HepG2 (cell line): ENCODE data around the gene CALML6. TPM values are rescaled to one million over a fixed set of nuclear protein-coding genes. Genes with fewer than 3 reads are reported as not detected.

Experiments
- ELF3 ChIP-seq: IDR thresholded peaks from 2 replicates; pipeline ENCODE4 v1.6.1; 2016; ENCODE audit warnings: missing genetic modification reagents, missing compliant biosample characterization
- HNRNPH1 ChIP-seq: fragments of 200-400 bp; formaldehyde crosslinking; optimal IDR thresholded peaks from 2 replicates; pipeline ENCODE3; 2017; ENCODE audit warnings: mild to moderate bottlenecking, low read depth, low read length
- KDM2A ChIP-seq: sonication (generic); formaldehyde crosslinking; IDR thresholded peaks from 2 replicates; pipeline ENCODE4 v1.4.0; 2020; ENCODE audit warnings: low read depth, missing genetic modification reagents, borderline replicate concordance
- NFKBIZ ChIP-seq: IDR thresholded peaks from 2 replicates; pipeline ENCODE4 v1.6.1; 2018; ENCODE audit warnings: missing genetic modification reagents, missing compliant biosample characterization
- PATZ1 ChIP-seq: sonication (generic); formaldehyde crosslinking; IDR thresholded peaks from 2 replicates; pipeline ENCODE4 v1.4.0; 2020; ENCODE audit warnings: missing genetic modification reagents
- PHF20 ChIP-seq: sonication (generic); formaldehyde crosslinking; IDR thresholded peaks from 2 replicates; pipeline ENCODE4 v1.5.0; 2020; ENCODE audit warnings: mild to moderate bottlenecking, missing genetic modification reagents
- POGZ ChIP-seq: sonication (generic); formaldehyde crosslinking; IDR thresholded peaks from 2 replicates; pipeline ENCODE4 v1.4.0; 2020; ENCODE audit warnings: mild to moderate bottlenecking, missing genetic modification reagents
- SNAPC5 ChIP-seq: sonication (generic); formaldehyde crosslinking; IDR thresholded peaks from 2 replicates; pipeline ENCODE4 v1.8.1; 2023; ENCODE audit warnings: mild to moderate bottlenecking, missing genetic modification reagents, borderline replicate concordance
- SOX13 ChIP-seq, 3 experiments: fragments of 450-650 bp in 1 of 3; sonication (generic) in 1 of 3; formaldehyde crosslinking in 1 of 3; IDR thresholded peaks in 2 of 3; conservative IDR thresholded peaks in 1 of 3; 2 replicates each; pipeline versions ENCODE4 v1.5.0 to v1.6.1; 2016 to 2020; ENCODE audit warnings: antibody characterized with exemption in 1 of 3, mild to moderate bottlenecking in 1 of 3, missing compliant biosample characterization in 1 of 3, missing genetic modification reagents in 1 of 3, moderate library complexity in 1 of 3
- TBX2 ChIP-seq: sonication (generic); formaldehyde crosslinking; IDR thresholded peaks from 2 replicates; pipeline ENCODE4 v1.5.0; 2020; ENCODE audit warnings: missing genetic modification reagents, mild to moderate bottlenecking, borderline replicate concordance
- XBP1 ChIP-seq: sonication (generic); formaldehyde crosslinking; IDR thresholded peaks from 2 replicates; pipeline ENCODE4 v1.5.0; 2020; ENCODE audit warnings: missing genetic modification reagents
- ZMYM4 ChIP-seq: sonication (generic); formaldehyde crosslinking; IDR thresholded peaks from 2 replicates; pipeline ENCODE4 v1.8.1; 2023; ENCODE audit warnings: mild to moderate bottlenecking, missing genetic modification reagents
- ZNF260 ChIP-seq: sonication (generic); formaldehyde crosslinking; IDR thresholded peaks from 2 replicates; pipeline ENCODE4 v1.4.0; 2020; ENCODE audit warnings: missing genetic modification reagents, low read depth, mild to moderate bottlenecking, borderline replicate concordance
- ZNF280B ChIP-seq: sonication (generic); formaldehyde crosslinking; IDR thresholded peaks from 2 replicates; pipeline ENCODE4 v1.5.0; 2020; ENCODE audit warnings: missing genetic modification reagents, mild to moderate bottlenecking, borderline replicate concordance
- ZNF33A ChIP-seq: sonication (generic); formaldehyde crosslinking; IDR thresholded peaks from 2 replicates; pipeline ENCODE4 v1.5.1; 2020; ENCODE audit warnings: missing genetic modification reagents, mild to moderate bottlenecking, moderate library complexity, borderline replicate concordance
- ZNF354B ChIP-seq: sonication (generic); formaldehyde crosslinking; IDR thresholded peaks from 2 replicates; pipeline ENCODE4 v1.8.0; 2022; ENCODE audit warnings: mild to moderate bottlenecking, missing genetic modification reagents
- ZNF432 ChIP-seq: sonication (generic); formaldehyde crosslinking; IDR thresholded peaks from 2 replicates; pipeline ENCODE4 v1.5.0; 2020; ENCODE audit warnings: missing genetic modification reagents, mild to moderate bottlenecking, borderline replicate concordance
- ZNF460 ChIP-seq: sonication (generic); formaldehyde crosslinking; IDR thresholded peaks from 2 replicates; pipeline ENCODE4 v1.5.1; 2020; ENCODE audit warnings: missing genetic modification reagents, mild to moderate bottlenecking, borderline replicate concordance
- ZNF570 ChIP-seq: sonication (generic); formaldehyde crosslinking; IDR thresholded peaks from 2 replicates; pipeline ENCODE4 v1.4.0; 2020; ENCODE audit warnings: mild to moderate bottlenecking, missing genetic modification reagents, borderline replicate concordance
- ZNF75D ChIP-seq: sonication (generic); formaldehyde crosslinking; IDR thresholded peaks from 2 replicates; pipeline ENCODE4 v1.8.1; 2023; ENCODE audit warnings: missing genetic modification reagents, mild to moderate bottlenecking, borderline replicate concordance
- ZNF777 ChIP-seq: sonication (generic); formaldehyde crosslinking; IDR thresholded peaks from 2 replicates; pipeline ENCODE4 v1.4.0; 2020; ENCODE audit warnings: missing genetic modification reagents
- ZZZ3 ChIP-seq: sonication (generic); formaldehyde crosslinking; IDR thresholded peaks from 2 replicates; pipeline ENCODE4 v1.4.0; 2020; ENCODE audit warnings: missing genetic modification reagents, mild to moderate bottlenecking, borderline replicate concordance
- polyA plus RNA-seq, 8 experiments: library from polyadenylated mRNA; depleted of rRNA in 3 of 8; stranded (reverse) in 7 of 8; unstranded in 1 of 8; fragments of >200 nt; fragmentation: Illumina TruSeq in 4 of 8; extraction: Trizol in 4 of 8; gene quantifications; 2 replicates each; pipeline versions ENCODE4 v1.2.1 to v1.2.3, GENCODE V29; 2011 to 2016; ENCODE audit warnings: low read depth in 4 of 8, missing spikeins in 1 of 8, mixed read lengths in 1 of 8; ENCODE audit not compliant: insufficient read depth in 1 of 8
- total RNA-seq, 5 experiments: library from RNA; depleted of rRNA; stranded (reverse); fragments of >200 nt; fragmentation: Illumina TruSeq; extraction: Trizol; gene quantifications; 2 replicates each; pipeline ENCODE4 v1.2.3, GENCODE V29; 2016; ENCODE audit warnings: low read depth in 1 of 5
- TF ChIP-seq, protein P1 (sequence below): sonication (generic); formaldehyde crosslinking; IDR thresholded peaks from 2 replicates; pipeline ENCODE4 v1.9.0; 2022; ENCODE audit warnings: low read depth, missing genetic modification reagents

CALML6 gene
- total and polyA plus RNA-seq, 2 of the 13 experiments (the other 11 are each of a cell fraction or from before 2014, with no cell fraction given): 0.11 to 0.12 TPM

- TF ChIP-seq ZNF260 (CRISPR knock-in tag) (no peak), ZNF33A (CRISPR knock-in tag) (no peak), ELF3 (CRISPR knock-in tag) (no peak), PHF20 (CRISPR knock-in tag) (no peak), SOX13 (IDR thresholded peaks at IDR 0.05) (no peak), SOX13 (CRISPR knock-in tag; conservative IDR thresholded peaks at IDR 0.05 in 1 of 2, IDR thresholded peaks at IDR 0.05 in 1 of 2) (0 out of 4 replicates have a peak, but pooled peaks of 1 of the 2 experiments have one; percentile 5), ZNF280B (CRISPR knock-in tag) (peak; percentile 66), NFKBIZ (CRISPR knock-in tag) (no peak), ZNF570 (no peak), KDM2A (CRISPR knock-in tag) (no peak), ZNF432 (no peak), PATZ1 (CRISPR knock-in tag) (peak; percentile 59; the same call in 1 of the 2 replicates), HNRNPH1 (no peak), ZNF75D (CRISPR knock-in tag) (no peak), ZNF777 (CRISPR knock-in tag) (no peak), ZNF354B (CRISPR knock-in tag) (no peak), XBP1 (CRISPR knock-in tag) (no peak), ZZZ3 (CRISPR knock-in tag) (no peak), ZMYM4 (CRISPR knock-in tag) (no peak), POGZ (CRISPR knock-in tag) (peak; percentile 29; the same call in 1 of the 2 replicates), ZNF460 (CRISPR knock-in tag) (no peak), TBX2 (CRISPR knock-in tag) (peak; percentile 53; the same call in 1 of the 2 replicates), SNAPC5 (CRISPR knock-in tag) (no peak)
- TF ChIP-seq, protein P1, sequence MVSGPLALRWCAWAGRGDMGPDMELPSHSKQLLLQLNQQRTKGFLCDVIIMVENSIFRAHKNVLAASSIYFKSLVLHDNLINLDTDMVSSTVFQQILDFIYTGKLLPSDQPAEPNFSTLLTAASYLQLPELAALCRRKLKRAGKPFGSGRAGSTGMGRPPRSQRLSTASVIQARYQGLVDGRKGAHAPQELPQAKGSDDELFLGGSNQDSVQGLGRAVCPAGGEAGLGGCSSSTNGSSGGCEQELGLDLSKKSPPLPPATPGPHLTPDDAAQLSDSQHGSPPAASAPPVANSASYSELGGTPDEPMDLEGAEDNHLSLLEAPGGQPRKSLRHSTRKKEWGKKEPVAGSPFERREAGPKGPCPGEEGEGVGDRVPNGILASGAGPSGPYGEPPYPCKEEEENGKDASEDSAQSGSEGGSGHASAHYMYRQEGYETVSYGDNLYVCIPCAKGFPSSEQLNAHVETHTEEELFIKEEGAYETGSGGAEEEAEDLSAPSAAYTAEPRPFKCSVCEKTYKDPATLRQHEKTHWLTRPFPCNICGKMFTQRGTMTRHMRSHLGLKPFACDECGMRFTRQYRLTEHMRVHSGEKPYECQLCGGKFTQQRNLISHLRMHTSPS (CRISPR knock-in tag): 0 out of 2 replicates have a peak, but pooled peaks have one; percentile 37
Observed at GRCh38 chr1:1914101-1914970, 724 bp upstream of the CALML6 start (continued).
